HUDEP-2 (cell line): ENCODE measurements around the gene DSE.

ENCODE experiments used
- DNase-seq, 76 experiments: peaks; one replicate each; lab custom pipeline; 2025; ENCODE audit not compliant: unreplicated experiment in 76 of 76; lab: John Stamatoyannopoulos, UW

Gene DSE

GRCh38 chr6:116465246-116465645, 94.5 kb downstream of the DSE start:
- DNase-seq: no peak

- DNase-seq: no peak
Observed at GRCh38 chr6:116467096-116467495, 96.3 kb downstream of the DSE start.

DNA sequence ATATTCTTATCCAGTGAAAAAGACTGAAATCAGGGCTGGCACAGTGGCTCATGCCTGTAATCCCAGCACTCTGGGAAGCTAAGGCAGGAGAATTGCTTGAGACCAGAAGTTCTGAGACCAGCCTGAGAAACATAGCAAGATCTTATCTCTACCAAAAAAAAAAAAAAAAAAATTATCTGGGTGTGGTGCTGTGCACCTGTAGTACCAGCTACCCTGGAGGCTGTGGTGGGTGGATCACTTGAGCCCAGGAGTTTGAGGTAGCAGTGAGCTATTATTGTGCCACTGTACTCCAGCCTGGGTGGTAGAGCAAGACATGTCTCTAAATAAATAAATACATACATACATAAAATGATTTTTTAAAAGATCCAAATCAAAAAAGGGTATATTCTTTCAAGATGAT, 96.8 kb downstream of the DSE start:
- peak in 10 of 76 experiments; percentile 7 to 56 (median 23) for DNase-seq

DNA sequence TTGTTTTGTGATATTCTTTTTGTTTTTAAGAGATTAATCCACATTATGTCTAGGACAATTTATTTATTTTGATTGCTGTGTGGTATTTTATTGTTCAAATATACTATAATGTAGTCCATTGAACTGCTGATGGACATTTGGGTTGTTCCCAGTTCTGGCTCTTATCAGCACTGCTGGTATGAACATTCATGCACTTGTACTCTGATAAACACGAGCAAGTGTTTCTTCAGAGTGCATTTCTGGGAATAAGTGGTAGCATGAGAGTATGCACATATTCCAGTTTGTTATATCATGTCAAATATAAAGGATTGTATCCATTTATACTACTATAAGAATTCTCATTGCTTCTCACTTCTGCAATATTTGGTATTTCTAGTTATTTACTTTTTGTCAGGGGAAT, 97.5 kb downstream of the DSE start:
- DNase-seq: peak in 48 of 76 experiments; percentile 11 to 89 (median 60)

DNA sequence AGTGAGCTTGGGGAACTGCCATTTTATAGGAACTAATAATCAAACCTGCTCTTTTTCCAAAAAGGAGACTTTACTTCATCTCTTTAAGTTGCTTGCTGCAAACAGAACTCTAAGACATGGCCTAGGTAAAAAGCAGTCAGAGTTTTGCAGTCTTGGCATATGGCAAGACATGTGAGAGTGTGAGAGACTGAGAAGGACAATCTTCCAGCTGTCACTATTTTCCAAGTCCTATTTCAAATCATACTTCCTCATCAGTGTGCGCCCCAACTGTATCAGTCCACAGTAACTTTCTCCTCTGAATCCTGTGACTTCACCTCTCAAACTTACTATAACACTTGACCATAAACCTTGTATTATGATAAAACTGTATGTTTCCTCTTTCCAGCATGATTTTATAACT, 100.8 kb downstream of the DSE start:
- no peak for DNase-seq

DNA sequence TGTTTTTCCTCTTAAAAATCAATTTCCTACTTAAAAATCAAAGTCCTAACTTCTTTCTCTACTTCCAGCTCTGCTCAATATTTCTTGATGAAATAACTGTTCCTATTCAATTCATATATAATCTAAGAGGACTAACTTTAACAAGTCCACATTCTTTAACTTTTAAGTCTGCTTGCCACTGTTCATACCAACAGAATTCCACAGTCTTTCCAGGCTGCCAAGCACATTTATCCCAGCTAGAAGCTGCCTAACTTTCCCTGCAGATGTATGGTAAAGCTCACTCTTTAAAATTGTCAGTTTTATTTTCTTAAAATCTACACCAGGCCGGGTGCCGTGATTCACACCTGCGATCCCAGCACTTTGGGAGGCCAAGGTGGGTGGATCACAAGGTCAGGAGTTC, 102.0 kb downstream of the DSE start:
- no peak for DNase-seq

- DNase-seq: no peak
Observed at GRCh38 chr6:116475141-116475540, 104.4 kb downstream of the DSE start.

DNA sequence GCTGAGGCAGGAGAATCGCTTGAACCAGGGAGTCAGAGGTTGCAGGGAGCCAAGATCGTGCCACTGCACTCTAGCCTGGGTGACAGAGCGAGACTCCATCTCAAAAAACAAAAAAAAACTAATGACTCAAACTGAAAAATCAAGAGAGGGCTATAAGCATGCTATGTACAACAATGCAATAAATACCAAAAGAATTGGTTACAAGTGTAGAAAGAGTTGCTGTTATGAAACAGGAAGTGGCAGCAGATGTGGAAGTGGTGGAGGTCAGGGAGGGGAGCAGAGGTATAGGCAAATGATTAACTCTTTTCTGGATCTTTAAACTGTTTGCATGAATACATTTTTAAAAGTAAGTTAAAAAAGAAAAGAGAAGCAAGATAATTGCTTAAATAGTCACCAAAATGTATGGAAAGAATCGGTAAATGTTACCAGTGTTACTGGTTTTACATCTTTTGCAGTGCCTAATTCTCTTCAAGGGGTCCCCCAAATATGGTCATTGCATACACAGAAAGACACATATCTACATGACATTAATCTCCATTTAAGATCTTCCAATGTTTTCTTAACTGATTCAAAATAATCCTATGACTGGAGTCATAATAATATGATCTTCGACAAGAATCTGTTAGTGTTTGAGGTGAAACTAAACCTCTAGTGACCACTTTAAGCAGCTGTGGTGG, 105.4 kb downstream of the DSE start:
- DNase-seq: no peak

DNA sequence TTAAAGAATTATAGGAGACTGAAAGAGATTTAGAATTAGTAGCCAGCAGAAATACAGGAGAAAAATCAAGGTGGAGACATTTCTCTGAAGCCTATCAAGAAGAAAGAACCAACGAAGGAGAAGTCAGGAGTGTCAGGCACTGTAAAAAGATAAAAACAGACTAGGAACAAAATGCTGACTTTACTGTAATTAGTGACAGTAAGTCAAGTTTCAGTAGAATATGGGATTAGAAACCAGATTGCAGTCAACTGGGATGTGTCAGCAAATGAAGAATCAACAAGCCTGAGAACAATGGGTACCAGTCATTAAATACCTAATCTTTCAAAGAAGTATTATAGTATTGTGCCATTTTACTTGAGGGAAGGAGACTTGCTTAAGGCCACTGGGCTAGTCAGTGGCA, 112.0 kb downstream of the DSE start:
- DNase-seq: no peak

DNA sequence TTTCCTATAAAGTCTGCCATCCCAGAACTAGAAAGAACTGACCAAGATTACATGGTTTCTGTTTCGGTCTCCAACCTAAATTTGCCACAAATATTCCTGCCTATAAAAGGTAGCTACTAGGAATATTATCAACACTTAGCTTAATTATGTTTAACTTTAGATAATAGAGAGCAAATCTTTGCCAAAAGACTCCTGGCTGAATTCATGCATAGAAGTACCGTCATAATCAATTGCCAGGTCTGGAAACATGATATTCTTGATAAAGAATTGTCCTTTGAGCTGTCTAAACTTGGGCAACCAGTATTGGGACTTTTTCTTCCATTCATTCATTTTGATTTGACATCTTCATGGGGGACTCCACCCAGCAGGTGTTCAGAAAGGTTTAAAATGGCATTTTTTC, 112.9 kb downstream of the DSE start:
- DNase-seq: no peak

DNA sequence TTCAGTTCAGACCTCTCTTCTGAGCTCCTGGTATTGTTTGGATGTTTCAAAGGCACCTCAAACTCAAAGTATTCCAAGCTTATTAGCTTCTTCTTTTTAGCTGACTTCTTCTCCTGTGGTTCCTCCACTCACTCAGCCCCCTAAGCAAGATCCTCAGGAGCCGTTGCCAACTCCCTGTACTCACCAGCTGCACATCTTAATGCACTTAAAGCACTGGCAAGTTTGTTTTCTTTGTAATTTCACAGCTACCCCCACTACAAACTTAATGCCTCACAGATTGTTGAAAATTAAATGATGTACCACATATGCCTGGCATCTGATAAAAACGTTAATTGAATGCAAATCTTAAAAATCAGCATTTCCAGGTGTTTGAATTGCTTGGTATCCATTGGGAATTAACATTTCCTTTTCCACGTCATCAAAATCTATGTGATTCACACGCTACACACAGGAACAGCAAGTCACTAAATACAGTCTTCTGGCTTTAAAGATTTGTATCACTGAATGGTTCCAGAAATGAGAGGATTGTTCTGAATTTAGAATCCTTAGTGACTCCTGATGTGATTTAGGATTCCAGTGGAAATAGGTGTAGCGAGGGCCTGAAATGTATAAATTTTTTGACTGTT, 114.9 kb downstream of the DSE start:
- no peak for DNase-seq

GRCh38 chr6:116491610-116492330, 121.0 kb downstream of the DSE start:
- DNase-seq: no peak

DNA sequence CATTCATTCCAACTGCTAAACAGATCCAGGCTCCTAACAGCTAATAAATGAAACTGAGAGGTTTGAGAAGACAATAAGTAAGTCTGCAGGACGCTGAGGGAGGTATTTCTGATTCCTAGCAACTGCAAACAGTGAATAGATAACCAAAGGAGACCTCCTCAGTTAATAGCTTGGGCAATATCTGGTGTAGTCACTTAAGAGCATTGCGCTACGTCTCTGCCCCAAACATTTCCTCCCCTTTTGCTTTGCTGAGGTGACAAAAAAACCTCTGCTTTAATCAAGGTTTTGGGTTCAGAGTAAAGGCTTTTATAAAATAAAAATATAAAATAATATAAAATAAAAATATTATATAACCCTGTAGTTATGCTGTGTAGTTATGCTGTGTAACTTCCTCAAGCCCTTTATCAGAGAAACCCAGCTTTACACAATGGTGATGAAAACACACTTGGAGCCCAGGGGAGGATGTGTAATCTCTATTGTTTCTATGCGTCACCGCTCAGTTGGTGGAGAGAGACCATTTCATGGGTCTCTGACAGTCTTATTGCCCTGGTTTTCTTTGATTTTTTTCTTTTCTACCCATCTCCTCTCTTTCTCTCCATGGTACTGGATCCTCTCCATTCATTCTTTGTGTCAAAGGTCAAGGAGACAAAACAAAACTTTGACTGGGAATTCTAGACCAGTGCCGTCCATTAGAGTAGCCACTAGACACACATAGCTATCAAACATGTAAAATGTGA, 121.8 kb downstream of the DSE start:
- peak in 25 of 76 experiments; percentile 9 to 51 (median 30) for DNase-seq
